HepG2 (cell line): ENCODE data around the gene HAUS5. TPM values are rescaled to one million over a fixed set of nuclear protein-coding genes. Genes with fewer than 3 reads are reported as not detected.

Experiments used
- ATRX ChIP-seq: sonication (generic); formaldehyde crosslinking; IDR thresholded peaks from 2 replicates; pipeline ENCODE4 v1.4.0; 2020; ENCODE audit warnings: missing genetic modification reagents, borderline replicate concordance
- DRAP1 ChIP-seq: IDR thresholded peaks from 2 replicates; pipeline ENCODE4 v1.6.1; 2016; ENCODE audit warnings: missing genetic modification reagents, missing compliant biosample characterization
- HDAC2 ChIP-seq: sonication (generic); formaldehyde crosslinking; IDR thresholded peaks from 2 replicates; pipeline ENCODE4 v1.4.0; 2020; ENCODE audit warnings: missing genetic modification reagents
- KDM6A ChIP-seq: IDR thresholded peaks from 2 replicates; pipeline ENCODE4 v1.6.1; 2016; ENCODE audit warnings: low read depth
- MIXL1 ChIP-seq: IDR thresholded peaks from 2 replicates; pipeline ENCODE4 v1.6.1; 2016
- SMYD3 ChIP-seq: sonication (generic); formaldehyde crosslinking; IDR thresholded peaks from 2 replicates; pipeline ENCODE4 v1.8.1; 2023; ENCODE audit warnings: mild to moderate bottlenecking, missing genetic modification reagents
- SUZ12 ChIP-seq: fragments of 150-350 bp; IDR thresholded peaks from 2 replicates; pipeline ENCODE4 v1.6.1; 2014; ENCODE audit warnings: low read depth, low read length
- XRCC5 ChIP-seq: fragments of 200-400 bp; formaldehyde crosslinking; optimal IDR thresholded peaks from 2 replicates; pipeline ENCODE3; 2017; ENCODE audit warnings: mild to moderate bottlenecking, low read length
- ZFX ChIP-seq: sonication (generic); formaldehyde crosslinking; IDR thresholded peaks from 2 replicates; pipeline ENCODE4 v1.4.0; 2020; ENCODE audit warnings: mild to moderate bottlenecking, low read depth, missing genetic modification reagents, moderate library complexity
- ZNF142 ChIP-seq: sonication (generic); formaldehyde crosslinking; IDR thresholded peaks from 2 replicates; pipeline ENCODE4 v1.4.0; 2020; ENCODE audit warnings: missing genetic modification reagents
- ZNF326 ChIP-seq: sonication (generic); formaldehyde crosslinking; IDR thresholded peaks from 2 replicates; pipeline ENCODE4 v1.4.0; 2020; ENCODE audit warnings: missing genetic modification reagents, borderline replicate concordance
- ZSCAN31 ChIP-seq: sonication (generic); formaldehyde crosslinking; IDR thresholded peaks from 2 replicates; pipeline ENCODE4 v1.5.0; 2020; ENCODE audit warnings: low read depth, mild to moderate bottlenecking, missing genetic modification reagents
- polyA plus RNA-seq, 8 experiments: library from polyadenylated mRNA; depleted of rRNA in 3 of 8; stranded (reverse) in 7 of 8; unstranded in 1 of 8; fragments of >200 nt; fragmentation: Illumina TruSeq in 4 of 8; extraction: Trizol in 4 of 8; gene quantifications; 2 replicates each; pipeline versions ENCODE4 v1.2.1 to v1.2.3, GENCODE V29; 2011 to 2016; ENCODE audit warnings: low read depth in 4 of 8, missing spikeins in 1 of 8, mixed read lengths in 1 of 8; ENCODE audit not compliant: insufficient read depth in 1 of 8
- total RNA-seq, 5 experiments: library from RNA; depleted of rRNA; stranded (reverse); fragments of >200 nt; fragmentation: Illumina TruSeq; extraction: Trizol; gene quantifications; 2 replicates each; pipeline ENCODE4 v1.2.3, GENCODE V29; 2016; ENCODE audit warnings: low read depth in 1 of 5
- TF ChIP-seq, protein P1 (sequence below), 2 experiments: sonication (generic) in 1 of 2; formaldehyde crosslinking in 1 of 2; IDR thresholded peaks; 2 replicates each; pipeline versions ENCODE4 v1.6.1 to v1.9.0; 2014 to 2022; ENCODE audit warnings: antibody characterized with exemption in 1 of 2, borderline replicate concordance in 1 of 2, inconsistent platforms in 1 of 2, low read depth in 1 of 2, missing genetic modification reagents in 1 of 2
- TF ChIP-seq, protein P2 (sequence below): sonication (generic); formaldehyde crosslinking; IDR thresholded peaks from 2 replicates; pipeline ENCODE4 v1.4.0; 2020; ENCODE audit warnings: low read depth, mild to moderate bottlenecking, missing genetic modification reagents

The HAUS5 gene
- total and polyA plus RNA-seq, 2 of the 13 experiments (the other 11 are each of a cell fraction or from before 2014, with no cell fraction given), result 10.3 to 17.7 TPM

- TF ChIP-seq, protein P1, sequence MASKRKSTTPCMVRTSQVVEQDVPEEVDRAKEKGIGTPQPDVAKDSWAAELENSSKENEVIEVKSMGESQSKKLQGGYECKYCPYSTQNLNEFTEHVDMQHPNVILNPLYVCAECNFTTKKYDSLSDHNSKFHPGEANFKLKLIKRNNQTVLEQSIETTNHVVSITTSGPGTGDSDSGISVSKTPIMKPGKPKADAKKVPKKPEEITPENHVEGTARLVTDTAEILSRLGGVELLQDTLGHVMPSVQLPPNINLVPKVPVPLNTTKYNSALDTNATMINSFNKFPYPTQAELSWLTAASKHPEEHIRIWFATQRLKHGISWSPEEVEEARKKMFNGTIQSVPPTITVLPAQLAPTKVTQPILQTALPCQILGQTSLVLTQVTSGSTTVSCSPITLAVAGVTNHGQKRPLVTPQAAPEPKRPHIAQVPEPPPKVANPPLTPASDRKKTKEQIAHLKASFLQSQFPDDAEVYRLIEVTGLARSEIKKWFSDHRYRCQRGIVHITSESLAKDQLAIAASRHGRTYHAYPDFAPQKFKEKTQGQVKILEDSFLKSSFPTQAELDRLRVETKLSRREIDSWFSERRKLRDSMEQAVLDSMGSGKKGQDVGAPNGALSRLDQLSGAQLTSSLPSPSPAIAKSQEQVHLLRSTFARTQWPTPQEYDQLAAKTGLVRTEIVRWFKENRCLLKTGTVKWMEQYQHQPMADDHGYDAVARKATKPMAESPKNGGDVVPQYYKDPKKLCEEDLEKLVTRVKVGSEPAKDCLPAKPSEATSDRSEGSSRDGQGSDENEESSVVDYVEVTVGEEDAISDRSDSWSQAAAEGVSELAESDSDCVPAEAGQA (IDR thresholded peaks at IDR 0.05; ENCODE audit: low read depth), result peak; percentile 97
- TF ChIP-seq, protein P1 (CRISPR knock-in tag; IDR thresholded peaks at IDR 0.05; ENCODE audit: borderline replicate concordance), result no peak
- TF ChIP-seq HDAC2 (CRISPR knock-in tag) (peak; percentile 95), ZNF326 (CRISPR knock-in tag) (no peak), SMYD3 (CRISPR knock-in tag) (no peak), SUZ12 (no peak), DRAP1 (CRISPR knock-in tag) (peak; percentile 76), KDM6A (no peak), XRCC5 (peak; percentile 78), ATRX (CRISPR knock-in tag) (no peak), ZNF142 (CRISPR knock-in tag) (no peak), ZSCAN31 (CRISPR knock-in tag) (peak; percentile 84; the same call in 1 of the 2 replicates), MIXL1 (CRISPR knock-in tag) (peak; percentile 53; the same call in 1 of the 2 replicates), ZFX (peak; percentile 83)
- TF ChIP-seq, protein P2, sequence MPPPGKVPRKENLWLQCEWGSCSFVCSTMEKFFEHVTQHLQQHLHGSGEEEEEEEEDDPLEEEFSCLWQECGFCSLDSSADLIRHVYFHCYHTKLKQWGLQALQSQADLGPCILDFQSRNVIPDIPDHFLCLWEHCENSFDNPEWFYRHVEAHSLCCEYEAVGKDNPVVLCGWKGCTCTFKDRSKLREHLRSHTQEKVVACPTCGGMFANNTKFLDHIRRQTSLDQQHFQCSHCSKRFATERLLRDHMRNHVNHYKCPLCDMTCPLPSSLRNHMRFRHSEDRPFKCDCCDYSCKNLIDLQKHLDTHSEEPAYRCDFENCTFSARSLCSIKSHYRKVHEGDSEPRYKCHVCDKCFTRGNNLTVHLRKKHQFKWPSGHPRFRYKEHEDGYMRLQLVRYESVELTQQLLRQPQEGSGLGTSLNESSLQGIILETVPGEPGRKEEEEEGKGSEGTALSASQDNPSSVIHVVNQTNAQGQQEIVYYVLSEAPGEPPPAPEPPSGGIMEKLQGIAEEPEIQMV (CRISPR knock-in tag), result peak; percentile 86; the same call in 1 of the 2 replicates
Observed at GRCh38 chr19:35628565-35629331, 16.2 kb downstream of the HAUS5 start, which contains the start of gene RBM42 (continued).
